ENCODE measurements around the gene ARHGAP32. TPM values are rescaled to one million over a fixed set of nuclear protein-coding genes. Genes with fewer than 3 reads are reported as not detected.

Gene ARHGAP32
- total and polyA plus RNA-seq, 2 experiments from 2014 or later: 9.9 to 17.3 TPM

DNA sequence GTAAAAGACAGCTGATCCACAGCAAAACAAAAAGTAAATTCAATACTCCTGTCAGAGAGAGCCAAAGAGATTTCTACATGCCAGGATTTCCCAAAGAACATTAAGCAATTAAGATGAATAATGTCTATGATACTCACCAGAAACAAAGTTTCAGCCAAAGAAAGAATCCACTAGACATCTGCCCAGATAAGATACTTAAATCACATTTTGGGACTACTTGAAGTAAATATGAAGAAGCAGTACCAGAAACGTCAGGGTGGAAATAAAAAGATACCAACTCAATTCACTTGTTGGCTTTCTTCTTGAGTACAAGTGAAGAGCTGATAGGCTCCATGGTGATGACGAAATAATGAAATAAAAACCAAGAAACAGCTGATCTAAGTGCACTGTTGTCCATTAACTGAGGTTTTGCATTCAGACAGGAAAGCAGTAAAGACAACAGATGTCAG lies 31.6 kb upstream of the ARHGAP32 start:
- Histone ChIP-seq H4K20me1 (ENCODE audit: insufficient read depth, poor library complexity, severe bottlenecking) (no peaks in the 10 kb centered on the region), H3K79me2 (peaks cover 82% of the 10 kb centered on the region), H3K4me1 (ENCODE audit: insufficient read depth) (peaks cover 4% of the 10 kb centered on the region), H2AFZ (no peak overlapping the region), H3K27me3 (no peaks in the 10 kb centered on the region), H3K36me3 (replicated peaks; ENCODE audit: insufficient read depth, low read depth) (no peaks in the 10 kb centered on the region), H3K4me3 (no peak overlapping the region), H3K9me2 (replicated peaks; ENCODE audit: insufficient read depth) (no peaks in the 10 kb centered on the region), H3K4me2 (peak overlapping the region; percentile 14), H3K27ac (no peak overlapping the region), H3K9me3 (ENCODE audit: low read depth) (peaks cover 16% of the 10 kb centered on the region)
- 70% methylated on average over 2 of the region's 2 CpGs for WGBS (ENCODE audit: low lambda C conversion rate, missing lambda C conversion rate)
- no peak for DNase-seq (ENCODE audit: low spot score)
- TF ChIP-seq, protein P1, sequence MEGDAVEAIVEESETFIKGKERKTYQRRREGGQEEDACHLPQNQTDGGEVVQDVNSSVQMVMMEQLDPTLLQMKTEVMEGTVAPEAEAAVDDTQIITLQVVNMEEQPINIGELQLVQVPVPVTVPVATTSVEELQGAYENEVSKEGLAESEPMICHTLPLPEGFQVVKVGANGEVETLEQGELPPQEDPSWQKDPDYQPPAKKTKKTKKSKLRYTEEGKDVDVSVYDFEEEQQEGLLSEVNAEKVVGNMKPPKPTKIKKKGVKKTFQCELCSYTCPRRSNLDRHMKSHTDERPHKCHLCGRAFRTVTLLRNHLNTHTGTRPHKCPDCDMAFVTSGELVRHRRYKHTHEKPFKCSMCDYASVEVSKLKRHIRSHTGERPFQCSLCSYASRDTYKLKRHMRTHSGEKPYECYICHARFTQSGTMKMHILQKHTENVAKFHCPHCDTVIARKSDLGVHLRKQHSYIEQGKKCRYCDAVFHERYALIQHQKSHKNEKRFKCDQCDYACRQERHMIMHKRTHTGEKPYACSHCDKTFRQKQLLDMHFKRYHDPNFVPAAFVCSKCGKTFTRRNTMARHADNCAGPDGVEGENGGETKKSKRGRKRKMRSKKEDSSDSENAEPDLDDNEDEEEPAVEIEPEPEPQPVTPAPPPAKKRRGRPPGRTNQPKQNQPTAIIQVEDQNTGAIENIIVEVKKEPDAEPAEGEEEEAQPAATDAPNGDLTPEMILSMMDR (IDR thresholded peaks at IDR 0.05; ENCODE audit: poor library complexity): no peak
- TF ChIP-seq EZH2 (IDR thresholded peaks at IDR 0.05; ENCODE audit: borderline replicate concordance) (no peak), EZH2phosphoT487 (IDR thresholded peaks at IDR 0.05; ENCODE audit: low read depth, severe bottlenecking, unreplicated experiment) (no peak)

DNA sequence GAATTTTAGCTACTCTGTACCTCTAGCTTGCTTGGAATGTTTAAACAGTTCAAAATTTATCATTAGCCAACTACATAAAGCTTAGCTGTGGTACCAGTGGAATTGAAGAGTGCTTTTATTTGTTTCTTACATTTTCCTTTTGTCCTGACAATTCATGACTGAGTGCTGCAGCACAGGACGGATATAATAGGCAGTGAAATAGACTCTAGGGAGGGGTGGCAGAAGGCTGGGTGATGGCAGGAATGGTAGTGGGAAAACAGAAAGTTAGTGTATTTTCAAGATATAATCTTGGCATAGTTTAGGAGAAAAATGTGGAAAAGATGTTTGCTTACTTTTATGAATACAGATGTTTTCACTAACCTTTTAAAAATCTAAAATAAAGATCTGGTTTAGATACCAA lies 31.1 kb upstream of the ARHGAP32 start:
- 59% methylated on average over 1 of the region's 1 CpG for WGBS (ENCODE audit: low lambda C conversion rate, missing lambda C conversion rate)
- Histone ChIP-seq H3K9me2 (replicated peaks; ENCODE audit: insufficient read depth) (no peaks in the 10 kb centered on the region), H3K36me3 (replicated peaks; ENCODE audit: insufficient read depth, low read depth) (no peaks in the 10 kb centered on the region), H3K4me1 (ENCODE audit: insufficient read depth) (peaks cover 4% of the 10 kb centered on the region), H4K20me1 (ENCODE audit: insufficient read depth, poor library complexity, severe bottlenecking) (no peaks in the 10 kb centered on the region), H3K79me2 (peaks cover 82% of the 10 kb centered on the region), H3K4me3 (no peak overlapping the region), H3K27me3 (no peaks in the 10 kb centered on the region), H3K27ac (no peak overlapping the region), H3K9me3 (ENCODE audit: low read depth) (peaks cover 16% of the 10 kb centered on the region), H3K4me2 (peak overlapping the region; percentile 14), H2AFZ (no peak overlapping the region)
- DNase-seq (ENCODE audit: low spot score): no peak
- TF ChIP-seq, protein P1 (IDR thresholded peaks at IDR 0.05; ENCODE audit: poor library complexity): no peak
- TF ChIP-seq EZH2phosphoT487 (IDR thresholded peaks at IDR 0.05; ENCODE audit: low read depth, severe bottlenecking, unreplicated experiment): no peak
- TF ChIP-seq EZH2 (IDR thresholded peaks at IDR 0.05; ENCODE audit: borderline replicate concordance): no peak

DNA sequence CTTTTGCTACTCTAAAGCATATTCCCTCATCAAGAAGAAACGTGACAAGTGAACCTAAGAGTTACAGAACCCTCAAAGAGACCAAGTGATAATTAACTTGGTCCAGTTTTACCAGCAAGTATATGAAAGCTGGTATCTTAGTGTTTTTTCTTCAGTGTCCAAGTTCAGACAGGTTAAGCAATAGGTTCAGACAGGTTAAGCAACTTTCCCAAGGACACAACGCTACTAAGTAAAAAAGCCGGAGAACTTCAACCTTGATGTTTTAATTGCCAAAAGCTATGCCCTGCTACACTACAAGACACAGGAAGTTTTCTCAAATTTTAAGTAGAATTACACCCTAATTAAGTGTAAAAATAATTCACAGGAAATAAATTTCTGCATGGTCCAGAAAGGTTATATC lies 30.0 kb upstream of the ARHGAP32 start:
- Histone ChIP-seq H3K36me3 (replicated peaks; ENCODE audit: insufficient read depth, low read depth) (no peaks in the 10 kb centered on the region), H3K9me2 (replicated peaks; ENCODE audit: insufficient read depth) (no peaks in the 10 kb centered on the region), H3K9me3 (ENCODE audit: low read depth) (peaks cover 13% of the 10 kb centered on the region), H2AFZ (no peak overlapping the region), H3K4me1 (ENCODE audit: insufficient read depth) (peaks cover 4% of the 10 kb centered on the region), H3K79me2 (peaks cover 83% of the 10 kb centered on the region), H4K20me1 (ENCODE audit: insufficient read depth, poor library complexity, severe bottlenecking) (no peaks in the 10 kb centered on the region), H3K27me3 (no peaks in the 10 kb centered on the region), H3K27ac (no peak overlapping the region), H3K4me3 (no peak overlapping the region), H3K4me2 (peak overlapping the region; percentile 34)
- TF ChIP-seq, protein P1 (IDR thresholded peaks at IDR 0.05; ENCODE audit: poor library complexity): no peak
- TF ChIP-seq EZH2 (IDR thresholded peaks at IDR 0.05; ENCODE audit: borderline replicate concordance) (no peak), EZH2phosphoT487 (IDR thresholded peaks at IDR 0.05; ENCODE audit: low read depth, severe bottlenecking, unreplicated experiment) (no peak)
- 47% methylated on average over 3 of the region's 3 CpGs for WGBS (ENCODE audit: low lambda C conversion rate, missing lambda C conversion rate)
- no peak for DNase-seq (ENCODE audit: low spot score)

Data from hepatocyte (in vitro differentiated cells).